ENCODE measurements around the gene NANOS1.

GRCh38 chr10:119020627-119020946 lies 8.9 kb upstream of the NANOS1 start:
- TF ChIP-seq EP300 (IDR thresholded peaks at IDR 0.05) (no peak), CTCF (IDR thresholded peaks at IDR 0.05) (no peak), POLR2AphosphoS5 (IDR thresholded peaks at IDR 0.05) (no peak), POLR2A (IDR thresholded peaks at IDR 0.05) (no peak)

Measured in suprapubic skin (tissue), 4 donors.